ENCODE results near the gene RRP36.

DNA sequence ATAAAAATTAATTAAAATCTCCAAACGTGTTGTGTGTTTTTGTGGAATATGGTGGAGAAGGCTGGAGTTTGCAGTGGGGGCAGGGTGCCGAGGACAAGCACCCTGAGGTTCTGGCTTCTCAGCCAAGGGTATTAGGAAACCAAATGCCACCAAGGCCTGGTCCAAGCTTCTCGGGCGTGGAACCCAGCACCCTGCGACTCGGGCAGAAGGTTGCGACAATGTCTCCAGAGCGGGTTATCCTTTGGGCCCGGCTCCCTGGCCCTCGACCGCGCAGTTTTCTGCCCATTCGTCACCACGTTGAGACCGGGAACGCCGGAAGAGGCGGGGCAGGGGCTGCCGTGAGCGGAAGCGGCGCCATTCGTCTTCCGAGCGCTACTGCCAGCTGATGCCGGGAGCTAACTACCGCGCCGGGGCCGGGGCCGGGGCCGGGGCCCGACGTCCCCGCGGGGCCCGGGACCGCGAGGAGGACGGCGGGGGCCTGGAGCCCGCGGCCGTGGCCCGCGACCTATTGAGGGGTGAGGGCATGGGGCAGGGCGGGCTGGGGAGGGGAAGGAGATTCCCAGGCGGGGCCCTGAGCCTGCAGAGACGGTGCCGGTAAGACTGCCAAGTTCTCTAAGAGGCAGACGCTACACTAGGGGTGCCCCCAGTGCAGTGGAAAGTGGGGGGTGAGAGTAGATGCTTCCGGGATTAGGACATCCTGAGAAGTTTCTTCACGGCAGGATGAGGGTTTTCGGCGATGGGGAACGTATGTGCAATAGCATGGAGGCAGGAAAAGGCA is at the start of gene RRP36:
- TF ChIP-seq, protein P1, sequence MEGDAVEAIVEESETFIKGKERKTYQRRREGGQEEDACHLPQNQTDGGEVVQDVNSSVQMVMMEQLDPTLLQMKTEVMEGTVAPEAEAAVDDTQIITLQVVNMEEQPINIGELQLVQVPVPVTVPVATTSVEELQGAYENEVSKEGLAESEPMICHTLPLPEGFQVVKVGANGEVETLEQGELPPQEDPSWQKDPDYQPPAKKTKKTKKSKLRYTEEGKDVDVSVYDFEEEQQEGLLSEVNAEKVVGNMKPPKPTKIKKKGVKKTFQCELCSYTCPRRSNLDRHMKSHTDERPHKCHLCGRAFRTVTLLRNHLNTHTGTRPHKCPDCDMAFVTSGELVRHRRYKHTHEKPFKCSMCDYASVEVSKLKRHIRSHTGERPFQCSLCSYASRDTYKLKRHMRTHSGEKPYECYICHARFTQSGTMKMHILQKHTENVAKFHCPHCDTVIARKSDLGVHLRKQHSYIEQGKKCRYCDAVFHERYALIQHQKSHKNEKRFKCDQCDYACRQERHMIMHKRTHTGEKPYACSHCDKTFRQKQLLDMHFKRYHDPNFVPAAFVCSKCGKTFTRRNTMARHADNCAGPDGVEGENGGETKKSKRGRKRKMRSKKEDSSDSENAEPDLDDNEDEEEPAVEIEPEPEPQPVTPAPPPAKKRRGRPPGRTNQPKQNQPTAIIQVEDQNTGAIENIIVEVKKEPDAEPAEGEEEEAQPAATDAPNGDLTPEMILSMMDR (IDR thresholded peaks at IDR 0.05), result no peak
- TF ChIP-seq POLR2A (IDR thresholded peaks at IDR 0.05), result peak in 1 of 2 donors; percentile 47
